Measurements from ENCODE around the gene SMPD4.

GRCh38 chr2:130154773-130155765, 26.3 kb downstream of the SMPD4 start:
- TF ChIP-seq CTCF (IDR thresholded peaks at IDR 0.05) = no peak
- TF ChIP-seq POLR2A (IDR thresholded peaks at IDR 0.05) = no peak

All from lower leg skin (tissue), 3 donors.